Measurements from ENCODE around the gene RFXAP.
"Not testable (repeated sequence)": the region's sequence is repeated elsewhere in the genome, so short reads cannot be mapped to it uniquely, and the experiment has no call there.

DNA sequence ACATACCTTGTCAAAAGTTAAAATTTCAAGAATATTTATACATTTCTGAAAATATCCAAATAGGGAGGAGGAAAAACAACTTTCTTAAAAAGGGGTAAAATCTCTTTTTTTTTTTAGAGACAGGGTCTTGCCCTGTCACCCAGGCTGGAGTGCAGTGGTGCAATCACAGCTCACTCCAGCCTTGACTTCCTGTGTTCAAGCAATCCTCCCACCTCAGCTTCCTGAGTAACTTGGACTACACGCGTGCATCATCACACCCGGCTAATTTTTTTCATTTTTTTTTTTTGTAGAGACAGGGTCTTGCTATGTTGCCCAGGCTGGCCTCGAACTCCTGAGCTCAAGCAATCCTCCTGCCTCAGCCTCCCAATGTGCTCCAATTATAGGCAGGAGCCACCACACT lies 32.8 kb upstream of the RFXAP start:
- TF ChIP-seq, protein P1, sequence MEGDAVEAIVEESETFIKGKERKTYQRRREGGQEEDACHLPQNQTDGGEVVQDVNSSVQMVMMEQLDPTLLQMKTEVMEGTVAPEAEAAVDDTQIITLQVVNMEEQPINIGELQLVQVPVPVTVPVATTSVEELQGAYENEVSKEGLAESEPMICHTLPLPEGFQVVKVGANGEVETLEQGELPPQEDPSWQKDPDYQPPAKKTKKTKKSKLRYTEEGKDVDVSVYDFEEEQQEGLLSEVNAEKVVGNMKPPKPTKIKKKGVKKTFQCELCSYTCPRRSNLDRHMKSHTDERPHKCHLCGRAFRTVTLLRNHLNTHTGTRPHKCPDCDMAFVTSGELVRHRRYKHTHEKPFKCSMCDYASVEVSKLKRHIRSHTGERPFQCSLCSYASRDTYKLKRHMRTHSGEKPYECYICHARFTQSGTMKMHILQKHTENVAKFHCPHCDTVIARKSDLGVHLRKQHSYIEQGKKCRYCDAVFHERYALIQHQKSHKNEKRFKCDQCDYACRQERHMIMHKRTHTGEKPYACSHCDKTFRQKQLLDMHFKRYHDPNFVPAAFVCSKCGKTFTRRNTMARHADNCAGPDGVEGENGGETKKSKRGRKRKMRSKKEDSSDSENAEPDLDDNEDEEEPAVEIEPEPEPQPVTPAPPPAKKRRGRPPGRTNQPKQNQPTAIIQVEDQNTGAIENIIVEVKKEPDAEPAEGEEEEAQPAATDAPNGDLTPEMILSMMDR (IDR thresholded peaks at IDR 0.05): not testable (repeated sequence)
- TF ChIP-seq POLR2A (IDR thresholded peaks at IDR 0.05): not testable (repeated sequence)

All from lower leg skin (tissue), 3 donors.